Panc1 (cell line): ENCODE results near the gene SRC. TPM values are rescaled to one million over a fixed set of nuclear protein-coding genes. Genes with fewer than 3 reads are reported as not detected.

Source experiments
- ATAC-seq: fragments of 200-7000 bp; cut with Tn5 transposase; 2 replicates; pipeline ENCODE4 v1.9.1; 2020; ENCODE audit warnings: mild to moderate bottlenecking, moderate library complexity
- BruUV-seq: library from RNA; stranded (reverse); fragments of 400-500 nt; replicated peaks from 2 replicates; lab custom pipeline; 2021; lab: Mats Ljungman, UMichigan
- CTCF ChIA-PET: fragments of 300-600 bp; sonication (Branson Sonifier 250); formaldehyde crosslinking; loops from one replicate; lab custom pipeline; 2022; ENCODE audit warnings: antibody characterized with exemption; lab: Charles Lee
- POLR2A ChIA-PET: fragments of 300-600 bp; sonication (Branson Sonifier 250); formaldehyde crosslinking; loops from one replicate; lab custom pipeline; 2022; ENCODE audit warnings: antibody characterized with exemption; lab: Charles Lee
- DNase-seq: peaks from one replicate; pipeline ENCODE4 v3.0.0-alpha.2; 2010; ENCODE audit warnings: low read depth, low spot score
- H3K27ac ChIP-seq: 2 replicates; pipeline ENCODE4 v1.5.1; 2011; ENCODE audit warnings: mild to moderate bottlenecking, low read length, inconsistent platforms
- H3K27me3 ChIP-seq: fragments of 200-500 bp; sonication (Bioruptor generic); 2 replicates; pipeline ENCODE4 v1.6.0; 2014; ENCODE audit warnings: low read length, inconsistent platforms; ENCODE audit not compliant: control insufficient read depth, insufficient read depth
- H3K36me3 ChIP-seq: fragments of 200-500 bp; sonication (Bioruptor generic); 2 replicates; pipeline ENCODE4 v1.5.1; 2014; ENCODE audit warnings: inconsistent platforms, mild to moderate bottlenecking, low read length, moderate library complexity; ENCODE audit not compliant: control insufficient read depth, insufficient read depth
- H3K4me1 ChIP-seq: 2 replicates; pipeline ENCODE4 v1.5.1; 2011; ENCODE audit warnings: inconsistent platforms, mild to moderate bottlenecking, low read length, moderate library complexity; ENCODE audit not compliant: control insufficient read depth, insufficient read depth
- H3K4me3 ChIP-seq, 2 experiments: 2 replicates each; pipeline ENCODE4 v1.5.1; 2011 to 2012; ENCODE audit warnings: low read depth in 2 of 2, low read length in 2 of 2, mild to moderate bottlenecking in 2 of 2, inconsistent platforms in 1 of 2, moderate library complexity in 1 of 2
- H3K9me3 ChIP-seq: fragments of 200-500 bp; sonication (Bioruptor generic); 2 replicates; pipeline ENCODE4 v1.5.1; 2014; ENCODE audit warnings: low read depth, mild to moderate bottlenecking, inconsistent platforms, low read length, moderate library complexity; ENCODE audit not compliant: control insufficient read depth, insufficient read depth
- CTCF ChIP-seq: fragments of 450-650 bp; IDR thresholded peaks from 2 replicates; pipeline ENCODE4 v1.5.1; 2017; ENCODE audit warnings: mild to moderate bottlenecking
- POLR2AphosphoS5 ChIP-seq: IDR thresholded peaks from 2 replicates; pipeline ENCODE4 v1.6.1; 2012; ENCODE audit warnings: mild to moderate bottlenecking, low read depth, low read length, moderate library complexity
- REST ChIP-seq, 2 experiments: IDR thresholded peaks; 2 replicates each; pipeline ENCODE4 v1.6.1; 2011 to 2012; ENCODE audit warnings: low read depth in 2 of 2, control low read depth in 1 of 2, low read length in 1 of 2, mild to moderate bottlenecking in 1 of 2, moderate library complexity in 1 of 2; ENCODE audit not compliant: insufficient read depth in 1 of 2
- SIN3A ChIP-seq: IDR thresholded peaks from 2 replicates; pipeline ENCODE4 v1.6.1; 2012; ENCODE audit warnings: low read depth, mild to moderate bottlenecking, low read length, moderate library complexity, borderline replicate concordance; ENCODE audit not compliant: insufficient read depth
- TCF7L2 ChIP-seq: IDR thresholded peaks from 2 replicates; pipeline ENCODE4 v1.6.1; 2011; ENCODE audit warnings: mild to moderate bottlenecking, low read depth, low read length, inconsistent platforms
- in situ Hi-C: cut with HindIII; loops from 2 replicates; pipeline ENCODE4 v1.10.0; 2016; ENCODE audit warnings: low sequenced_read_pairs, low pct_unique_long_range_greater_than_20kb
- intact Hi-C: fragments of 100-400 bp; cut with micrococcal nuclease; formaldehyde crosslinking; loops from one replicate; pipeline ENCODE4 v1.10.0; 2022; ENCODE audit not compliant: unreplicated experiment
- total RNA-seq: library from RNA; stranded (reverse); gene quantifications from one replicate; pipeline ENCODE4 v1.2.1, GENCODE V29; 2021; ENCODE audit not compliant: unreplicated experiment

SRC gene
- total RNA-seq, 1 experiment from 2014 or later, result 24.9 TPM

- no peaks in the 10 kb centered on the region for H3K9me3 ChIP-seq
- BruUV-seq, result no TSS peak
- in situ Hi-C loops, result no loop called here
- POLR2A ChIA-PET, result no interaction called here
- intact Hi-C loops, result no loop called here
- H3K4me1 ChIP-seq, result no peaks in the 10 kb centered on the region
- no peak overlapping the region for H3K27ac ChIP-seq
- ATAC-seq (no peak), DNase-seq (no peak)
- CTCF ChIA-PET, result no interaction called here
- H3K27me3 ChIP-seq, result no peaks in the 10 kb centered on the region
- no peak for TF ChIP-seq POLR2AphosphoS5
- TF ChIP-seq SIN3A, result no peak
- no peak for TF ChIP-seq CTCF
- TF ChIP-seq REST (IDR thresholded peaks at IDR 0.05; ENCODE audit: insufficient read depth in 1 of 2, low read depth in 2 of 2, low read length in 1 of 2), result no peak
- TF ChIP-seq TCF7L2, result no peak
- no peaks in the 10 kb centered on the region for H3K36me3 ChIP-seq
- no peak overlapping the region for H3K4me3 ChIP-seq
Measured at GRCh38 chr20:37328149-37328945, 17.6 kb upstream of the SRC start.

- no peak for TF ChIP-seq POLR2AphosphoS5
- TF ChIP-seq REST (IDR thresholded peaks at IDR 0.05; ENCODE audit: insufficient read depth in 1 of 2, low read depth in 2 of 2, low read length in 1 of 2), result no peak
- no peak for TF ChIP-seq TCF7L2
- TF ChIP-seq CTCF, result no peak
- TF ChIP-seq SIN3A, result no peak
- Histone ChIP-seq H3K27ac (no peak overlapping the region), H3K27me3 (no peaks in the 10 kb centered on the region), H3K36me3 (no peaks in the 10 kb centered on the region), H3K9me3 (no peaks in the 10 kb centered on the region), H3K4me3 (no peak overlapping the region), H3K4me1 (no peaks in the 10 kb centered on the region)
- ChIA-PET POLR2A (no interaction called here), CTCF (interaction anchor here (0.6 kb wide), 1 partner anchor 61 kb away, joined by 4 read pairs; no protein-coding TSS in a partner anchor)
- in situ Hi-C loops, result no loop called here
- intact Hi-C loops, result no loop called here
- DNase-seq, result no peak
- BruUV-seq, result no TSS peak
- ATAC-seq, result no peak
Measured at GRCh38 chr20:37329481-37330165, 16.3 kb upstream of the SRC start.
